ENCODE measurements around the gene PSMB2.

DNA sequence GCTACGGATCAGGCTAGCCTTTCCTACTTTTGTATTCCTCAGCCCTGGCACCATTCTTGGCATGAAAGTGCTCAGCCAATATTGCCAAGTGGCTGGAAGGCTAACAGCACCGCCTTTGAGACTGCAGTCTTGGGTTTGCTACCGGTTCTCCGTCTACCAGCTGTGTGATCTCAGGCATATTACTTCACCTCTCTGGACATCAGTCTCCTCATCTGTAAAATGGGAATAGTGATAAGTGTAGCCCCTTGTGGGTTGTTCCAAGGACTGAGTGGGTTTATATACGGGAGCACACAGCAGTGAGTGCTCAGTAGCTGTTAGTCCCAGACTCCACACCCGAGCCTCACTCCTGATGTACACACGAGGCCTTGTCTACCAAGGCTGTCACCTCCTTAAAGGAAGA is 54.5 kb downstream of the PSMB2 start:
- no peak for TF ChIP-seq ZFX (IDR thresholded peaks at IDR 0.05)
- no peak for TF ChIP-seq SP1 (IDR thresholded peaks at IDR 0.05; ENCODE audit: low read depth)
- TF ChIP-seq, protein P1, sequence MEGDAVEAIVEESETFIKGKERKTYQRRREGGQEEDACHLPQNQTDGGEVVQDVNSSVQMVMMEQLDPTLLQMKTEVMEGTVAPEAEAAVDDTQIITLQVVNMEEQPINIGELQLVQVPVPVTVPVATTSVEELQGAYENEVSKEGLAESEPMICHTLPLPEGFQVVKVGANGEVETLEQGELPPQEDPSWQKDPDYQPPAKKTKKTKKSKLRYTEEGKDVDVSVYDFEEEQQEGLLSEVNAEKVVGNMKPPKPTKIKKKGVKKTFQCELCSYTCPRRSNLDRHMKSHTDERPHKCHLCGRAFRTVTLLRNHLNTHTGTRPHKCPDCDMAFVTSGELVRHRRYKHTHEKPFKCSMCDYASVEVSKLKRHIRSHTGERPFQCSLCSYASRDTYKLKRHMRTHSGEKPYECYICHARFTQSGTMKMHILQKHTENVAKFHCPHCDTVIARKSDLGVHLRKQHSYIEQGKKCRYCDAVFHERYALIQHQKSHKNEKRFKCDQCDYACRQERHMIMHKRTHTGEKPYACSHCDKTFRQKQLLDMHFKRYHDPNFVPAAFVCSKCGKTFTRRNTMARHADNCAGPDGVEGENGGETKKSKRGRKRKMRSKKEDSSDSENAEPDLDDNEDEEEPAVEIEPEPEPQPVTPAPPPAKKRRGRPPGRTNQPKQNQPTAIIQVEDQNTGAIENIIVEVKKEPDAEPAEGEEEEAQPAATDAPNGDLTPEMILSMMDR (IDR thresholded peaks at IDR 0.05 in 2 of 3, conservative IDR thresholded peaks at IDR 0.05 in 1 of 3; ENCODE audit: borderline replicate concordance in 1 of 3, insufficient read depth in 1 of 3, low read depth in 2 of 3, low read length in 2 of 3): no peak
- no peak for TF ChIP-seq CBX3 (IDR thresholded peaks at IDR 0.05; ENCODE audit: low read depth)
- TF ChIP-seq, protein P2, sequence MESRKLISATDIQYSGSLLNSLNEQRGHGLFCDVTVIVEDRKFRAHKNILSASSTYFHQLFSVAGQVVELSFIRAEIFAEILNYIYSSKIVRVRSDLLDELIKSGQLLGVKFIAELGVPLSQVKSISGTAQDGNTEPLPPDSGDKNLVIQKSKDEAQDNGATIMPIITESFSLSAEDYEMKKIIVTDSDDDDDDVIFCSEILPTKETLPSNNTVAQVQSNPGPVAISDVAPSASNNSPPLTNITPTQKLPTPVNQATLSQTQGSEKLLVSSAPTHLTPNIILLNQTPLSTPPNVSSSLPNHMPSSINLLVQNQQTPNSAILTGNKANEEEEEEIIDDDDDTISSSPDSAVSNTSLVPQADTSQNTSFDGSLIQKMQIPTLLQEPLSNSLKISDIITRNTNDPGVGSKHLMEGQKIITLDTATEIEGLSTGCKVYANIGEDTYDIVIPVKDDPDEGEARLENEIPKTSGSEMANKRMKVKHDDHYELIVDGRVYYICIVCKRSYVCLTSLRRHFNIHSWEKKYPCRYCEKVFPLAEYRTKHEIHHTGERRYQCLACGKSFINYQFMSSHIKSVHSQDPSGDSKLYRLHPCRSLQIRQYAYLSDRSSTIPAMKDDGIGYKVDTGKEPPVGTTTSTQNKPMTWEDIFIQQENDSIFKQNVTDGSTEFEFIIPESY (IDR thresholded peaks at IDR 0.05; ENCODE audit: extremely low read depth, insufficient replicate concordance, low read length): no peak
- TF ChIP-seq EZH2 (IDR thresholded peaks at IDR 0.05): no peak

Measured in HCT116 (cell line).